Activated gamma-delta T cell treated with Interleukin-2 at 50 U/mL for 16 hours (primary cell): Measurements from ENCODE around the gene FBXW8.
A peak's percentile ranks its signal among the peaks of the same experiment; 100 is the strongest.

ENCODE experiments used
- DNase-seq: peaks from one replicate; pipeline ENCODE4 v3.0.0-alpha.2; 2020

FBXW8 gene, protein sequence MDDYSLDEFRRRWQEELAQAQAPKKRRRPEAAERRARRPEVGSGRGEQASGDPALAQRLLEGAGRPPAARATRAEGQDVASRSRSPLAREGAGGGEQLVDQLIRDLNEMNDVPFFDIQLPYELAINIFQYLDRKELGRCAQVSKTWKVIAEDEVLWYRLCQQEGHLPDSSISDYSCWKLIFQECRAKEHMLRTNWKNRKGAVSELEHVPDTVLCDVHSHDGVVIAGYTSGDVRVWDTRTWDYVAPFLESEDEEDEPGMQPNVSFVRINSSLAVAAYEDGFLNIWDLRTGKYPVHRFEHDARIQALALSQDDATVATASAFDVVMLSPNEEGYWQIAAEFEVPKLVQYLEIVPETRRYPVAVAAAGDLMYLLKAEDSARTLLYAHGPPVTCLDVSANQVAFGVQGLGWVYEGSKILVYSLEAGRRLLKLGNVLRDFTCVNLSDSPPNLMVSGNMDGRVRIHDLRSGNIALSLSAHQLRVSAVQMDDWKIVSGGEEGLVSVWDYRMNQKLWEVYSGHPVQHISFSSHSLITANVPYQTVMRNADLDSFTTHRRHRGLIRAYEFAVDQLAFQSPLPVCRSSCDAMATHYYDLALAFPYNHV

GRCh38 chr12:116910645-116911451, at the start of gene FBXW8:
FBXW8 (plus strand) TSS chr12:116910950; CDS start chr12:116911038, 88 bp downstream.
- DNase-seq, result peak; percentile 59

- DNase-seq, result peak; percentile 34
Measured at GRCh38 chr12:116861320-116861719, 49.4 kb upstream of the FBXW8 start.

GRCh38 chr12:116862167-116862566, 48.6 kb upstream of the FBXW8 start:
- DNase-seq, result no peak

GRCh38 chr12:116863275-116863767, 47.4 kb upstream of the FBXW8 start:
- DNase-seq, result no peak

DNA sequence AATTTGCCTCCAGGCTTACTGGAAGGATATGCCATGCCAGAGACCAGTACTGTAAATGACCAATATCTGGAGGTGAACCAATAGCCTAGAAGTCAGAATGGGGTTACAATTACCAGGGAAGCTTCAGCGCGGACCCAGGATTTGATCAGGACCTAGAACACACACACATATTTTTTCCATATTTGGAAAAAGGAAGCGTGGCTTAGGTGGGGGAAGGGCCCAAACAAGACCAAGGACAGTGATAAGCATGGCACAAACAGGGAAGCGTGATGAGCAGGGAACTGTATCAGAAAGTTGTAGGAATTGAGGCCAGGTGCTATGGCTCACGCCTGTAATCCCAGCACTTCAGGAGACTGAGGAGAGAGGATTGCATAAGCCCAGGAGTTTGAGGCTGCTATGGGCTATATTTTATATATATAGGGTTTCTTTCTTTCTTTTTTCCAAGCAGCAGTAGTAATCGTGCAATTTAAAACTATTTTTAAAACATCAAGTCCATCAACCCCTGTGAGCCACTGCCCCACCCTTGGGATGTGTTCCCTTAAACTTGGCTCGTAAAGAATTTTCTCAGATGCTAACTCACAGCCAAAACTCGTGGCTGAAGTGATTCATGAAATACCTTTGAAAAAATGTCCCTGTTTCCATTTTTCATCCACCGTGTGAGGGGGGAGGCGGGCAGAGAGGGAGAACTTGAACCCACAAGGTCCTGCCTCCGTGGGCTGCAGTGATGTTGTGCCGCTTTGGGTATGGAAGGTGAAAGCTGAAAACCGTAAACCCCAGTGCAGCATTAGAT, 46.2 kb upstream of the FBXW8 start:
- DNase-seq, result no peak

DNA sequence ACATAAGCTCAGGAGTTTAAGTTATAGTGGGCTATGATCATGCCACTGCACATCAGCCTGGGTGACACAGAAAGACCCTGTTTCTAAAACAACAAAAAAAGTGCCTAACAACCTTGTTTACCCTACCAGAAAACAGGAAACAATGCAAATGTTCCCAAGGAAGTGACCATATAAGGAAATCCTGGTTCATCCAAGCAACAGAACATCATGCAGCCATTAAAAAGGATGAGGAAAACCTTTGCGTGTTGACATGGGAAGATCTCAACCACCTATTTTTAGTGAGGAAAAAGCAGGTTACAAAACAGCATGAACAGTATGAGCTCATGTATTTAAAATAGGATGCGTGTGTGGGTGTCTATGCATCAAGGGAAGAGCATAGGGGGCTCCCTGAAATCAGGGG, 43.2 kb upstream of the FBXW8 start:
- no peak for DNase-seq

DNA sequence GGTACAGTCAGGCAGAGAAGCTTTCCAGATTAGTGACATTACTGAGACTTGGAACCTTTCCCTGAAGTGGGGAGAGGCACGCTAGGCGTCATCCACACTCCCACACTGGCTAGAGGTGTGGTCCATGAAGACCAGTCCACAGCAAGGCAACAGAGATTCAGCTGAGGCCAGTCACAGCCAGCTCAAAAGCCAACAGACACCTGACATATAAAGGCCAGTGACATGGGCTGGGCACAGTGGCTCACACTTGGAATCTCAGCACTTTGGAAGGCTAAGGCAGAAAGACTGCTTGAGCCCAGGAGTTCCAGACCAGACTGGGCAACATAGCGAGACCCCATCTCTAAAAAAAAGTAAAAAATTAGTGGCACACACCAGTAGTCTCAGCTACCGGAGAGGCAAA, 40.4 kb upstream of the FBXW8 start:
- no peak for DNase-seq

DNA sequence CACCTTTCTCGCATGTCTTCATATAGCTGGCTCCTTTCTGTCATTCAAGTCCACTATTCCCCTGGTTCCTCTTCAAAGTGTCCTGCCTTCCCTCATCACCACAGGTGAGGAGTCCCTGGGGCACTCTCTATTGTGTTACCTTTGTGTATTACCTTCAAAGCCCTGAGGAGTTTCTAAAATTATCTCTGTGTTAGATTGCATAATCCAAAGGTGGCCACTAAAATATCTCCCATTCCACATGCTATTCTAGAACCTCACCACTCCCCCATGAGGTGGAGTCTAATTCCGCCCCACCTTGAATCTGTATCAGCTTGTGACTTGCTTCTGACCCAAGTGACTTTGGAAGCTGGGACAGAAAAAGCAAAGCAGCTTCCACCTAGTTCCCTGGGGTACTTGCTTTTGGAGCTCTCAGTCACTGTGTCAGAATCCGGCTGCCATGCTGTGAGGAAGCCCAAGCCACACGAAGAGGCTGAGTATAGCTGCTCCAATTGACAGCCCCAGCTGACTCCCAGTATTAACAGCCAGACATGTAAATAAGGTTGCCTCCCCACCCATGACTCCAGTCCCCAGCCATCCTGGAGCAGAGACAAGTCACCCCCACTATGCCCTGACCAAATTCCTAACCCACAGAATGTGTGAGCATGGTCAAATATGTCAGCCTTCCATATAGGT, 36.3 kb upstream of the FBXW8 start:
- DNase-seq, result no peak

DNA sequence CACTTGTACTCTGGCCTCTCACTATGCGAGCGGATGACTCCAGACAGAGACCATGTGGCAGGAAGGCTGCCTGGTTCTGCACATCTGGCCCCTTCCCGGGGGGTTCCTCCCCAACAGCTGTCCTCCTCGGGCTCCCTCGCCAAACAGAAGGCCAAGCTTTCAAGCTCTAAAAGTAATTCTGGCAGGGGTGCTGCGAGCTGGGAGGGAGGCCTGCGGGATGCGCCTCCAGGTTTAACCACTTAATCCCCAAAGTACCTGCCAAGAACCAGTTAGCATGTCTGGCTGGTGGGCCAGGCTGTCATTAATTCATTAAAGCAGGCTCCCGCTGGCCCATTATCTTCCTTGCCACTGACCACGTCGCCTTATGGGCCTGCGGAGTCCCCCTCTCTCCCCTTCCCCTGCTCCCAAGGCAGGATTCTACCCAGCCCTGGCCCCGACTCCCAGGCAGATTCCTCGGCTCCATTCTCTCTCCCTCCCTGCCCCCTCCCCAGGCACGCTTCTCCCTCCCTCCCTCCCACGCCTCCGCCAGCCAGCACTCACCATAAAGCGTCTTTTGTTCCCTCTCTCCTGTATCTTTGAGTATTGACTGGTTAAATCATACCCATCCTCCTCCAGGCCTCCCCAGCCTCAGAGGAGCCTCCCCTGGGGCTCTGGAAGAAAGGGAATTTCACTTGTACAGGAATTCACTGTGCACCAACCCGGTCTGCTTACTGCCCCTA, 34.4 kb upstream of the FBXW8 start:
- DNase-seq, result no peak

DNA sequence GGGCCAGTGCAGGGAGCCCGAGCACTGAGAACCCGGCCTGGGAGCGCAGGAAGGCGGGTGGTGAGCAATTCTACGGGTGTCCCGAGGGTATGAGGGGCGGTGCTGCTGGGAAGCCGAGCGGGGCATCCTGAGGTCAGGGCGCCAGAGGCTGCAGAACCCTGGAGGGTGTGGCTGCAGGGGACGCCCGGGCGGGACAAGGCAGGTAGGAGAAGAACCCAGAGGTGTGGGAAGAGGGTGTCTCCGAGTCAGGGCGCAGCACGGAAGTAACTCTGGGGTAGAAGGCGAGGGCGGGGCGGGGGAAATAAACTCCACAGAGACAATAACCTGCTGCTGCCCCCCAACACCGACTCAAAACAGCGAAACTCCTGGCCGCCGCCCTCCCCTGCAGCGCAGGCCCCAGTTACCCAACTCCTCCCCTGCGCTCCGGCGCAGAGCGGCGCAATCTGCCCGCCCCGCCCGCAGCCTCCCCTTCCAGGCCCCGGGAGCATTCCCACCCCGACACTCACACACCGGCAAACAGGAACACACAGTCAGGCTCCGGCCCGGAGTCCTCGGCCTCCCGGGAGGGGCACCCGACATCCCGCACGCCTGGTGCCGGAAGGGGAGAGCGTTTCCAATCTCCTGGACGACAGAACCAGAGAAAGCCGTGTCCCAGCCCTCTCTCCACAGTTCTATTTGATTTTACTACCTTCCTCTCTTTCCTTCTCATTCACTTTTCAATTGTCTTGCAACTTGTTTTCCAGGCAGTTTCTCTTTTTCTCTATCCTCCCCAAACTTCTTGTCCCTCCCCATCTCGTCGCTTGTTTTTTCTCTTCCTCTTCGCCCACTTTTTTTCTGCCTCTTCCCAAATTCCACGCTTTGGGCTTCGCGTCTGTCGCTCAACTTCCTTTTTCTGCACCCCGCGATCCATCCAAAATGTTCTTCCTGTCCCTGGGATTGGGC, 31.9 kb upstream of the FBXW8 start:
- no peak for DNase-seq

GRCh38 chr12:116879509-116880212, 31.1 kb upstream of the FBXW8 start:
- peak; percentile 6 for DNase-seq

DNA sequence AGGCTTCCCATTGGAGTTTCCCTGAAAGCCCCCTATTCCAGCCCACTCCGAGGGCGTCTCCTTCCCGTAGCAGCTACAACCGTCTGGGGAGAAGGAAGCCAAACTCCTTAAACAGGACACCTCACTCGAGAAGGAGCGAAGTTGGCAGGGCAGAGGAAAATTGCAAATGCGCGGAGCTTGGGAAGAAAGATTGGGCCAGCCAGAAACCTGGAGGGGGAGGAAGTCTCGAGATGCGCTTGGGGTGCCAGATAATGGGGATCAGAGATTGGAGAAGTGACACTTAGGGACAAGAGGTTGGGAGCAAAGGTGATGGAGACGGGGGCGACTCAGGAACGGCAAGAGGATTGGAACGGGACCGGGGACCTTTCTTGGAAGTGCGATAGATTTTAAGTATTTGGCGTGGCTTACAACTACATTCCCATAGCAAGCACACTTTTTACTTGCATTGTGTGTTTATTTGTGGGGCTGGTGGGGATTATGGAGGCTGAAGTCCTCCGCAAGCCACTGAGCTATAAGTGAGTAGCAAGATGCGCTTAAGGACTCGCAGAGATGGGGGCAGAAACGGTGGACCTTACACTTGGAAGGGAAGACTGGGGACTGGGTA, 30.4 kb upstream of the FBXW8 start:
- no peak for DNase-seq

DNA sequence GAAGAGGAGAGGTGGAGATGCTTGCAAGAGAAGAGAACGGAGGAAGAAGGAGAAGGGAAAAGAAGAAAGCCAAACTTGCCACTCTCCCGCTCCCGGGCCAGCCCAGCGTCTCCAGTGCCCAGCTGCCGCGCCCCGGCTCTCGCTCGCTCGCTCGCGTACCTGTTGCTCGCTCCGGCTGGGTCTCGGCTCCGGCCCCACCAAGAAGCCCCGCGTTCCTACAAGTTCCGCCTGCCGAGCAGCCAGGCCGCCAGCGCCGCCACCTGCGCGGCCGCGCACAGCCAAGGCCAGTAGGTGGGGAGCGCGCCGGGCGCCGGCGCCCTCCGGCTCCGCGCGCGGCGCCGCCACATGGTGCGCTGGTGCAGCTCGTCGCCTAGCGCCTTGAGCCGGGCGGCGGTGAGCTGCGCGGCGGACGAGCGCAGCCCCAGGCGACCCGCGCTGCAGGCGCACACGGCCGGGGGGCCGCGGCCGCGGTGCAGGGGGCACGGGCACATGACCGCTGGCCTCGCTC, 29.9 kb upstream of the FBXW8 start:
- peak; percentile 11 for DNase-seq

GRCh38 chr12:116881325-116881876, 29.3 kb upstream of the FBXW8 start, which contains the start of gene HRK:
HRK (minus strand) TSS chr12:116881441; CDS start chr12:116881307, 134 bp downstream.
- DNase-seq, result no peak

GRCh38 chr12:116881877-116882507, 28.8 kb upstream of the FBXW8 start:
- no peak for DNase-seq

GRCh38 chr12:116882742-116883141, 28.0 kb upstream of the FBXW8 start:
- no peak for DNase-seq

DNA sequence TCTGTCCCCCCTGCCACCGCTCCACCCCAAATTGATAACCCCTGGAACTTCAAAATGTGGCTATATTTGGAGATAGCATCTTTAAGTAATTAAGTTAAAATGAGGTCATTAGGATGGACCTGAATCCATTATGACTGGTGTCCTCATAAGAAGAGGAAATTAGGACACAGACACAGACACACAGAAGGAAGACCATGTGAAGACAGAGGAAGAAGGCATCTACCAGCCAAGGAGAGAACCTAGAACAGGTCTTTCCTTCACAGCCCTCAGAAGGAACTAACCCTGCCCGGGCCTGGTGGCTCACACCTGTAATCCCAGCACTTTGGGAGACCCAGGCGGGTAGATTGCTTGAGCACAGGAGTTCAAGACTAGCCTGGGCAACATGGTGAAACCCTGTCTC, 25.9 kb upstream of the FBXW8 start:
- no peak for DNase-seq

- DNase-seq, result no peak
Measured at GRCh38 chr12:116885491-116885890, 25.3 kb upstream of the FBXW8 start.
